MM.1S (cell line): ENCODE measurements around the gene SUGP1.

ENCODE experiments used
- DNase-seq: peaks from one replicate; pipeline ENCODE4 v3.0.0-alpha.2; 2015
- H2AFZ ChIP-seq: fragments of 300-600 bp; sonication (generic); 2 replicates; pipeline ENCODE4 v1.6.0; 2016; ENCODE audit warnings: antibody characterized with exemption, low read length
- H3F3A ChIP-seq: fragments of 300-600 bp; sonication (generic); 2 replicates; pipeline ENCODE4 v1.6.1; 2016; ENCODE audit warnings: mild to moderate bottlenecking, antibody characterized with exemption, low read length, moderate library complexity, mixed read lengths; ENCODE audit not compliant: insufficient read depth
- H3K27ac ChIP-seq: fragments of 300-600 bp; sonication (generic); 2 replicates; pipeline ENCODE4 v1.5.1; 2016; ENCODE audit warnings: mild to moderate bottlenecking, low read length
- H3K27me3 ChIP-seq: fragments of 300-600 bp; sonication (generic); replicated peaks from 2 replicates; pipeline ENCODE4 v1.6.0; 2016; ENCODE audit warnings: low read length; ENCODE audit not compliant: insufficient read depth
- H3K36me3 ChIP-seq: fragments of 300-600 bp; sonication (generic); replicated peaks from 2 replicates; pipeline ENCODE4 v1.6.1; 2016; ENCODE audit warnings: mild to moderate bottlenecking, low read length, mixed read lengths; ENCODE audit not compliant: insufficient read depth
- H3K4me1 ChIP-seq: fragments of 300-600 bp; sonication (generic); 2 replicates; pipeline ENCODE4 v1.6.1; 2016; ENCODE audit warnings: low read length, mixed read lengths
- H3K4me2 ChIP-seq: fragments of 300-600 bp; sonication (generic); 2 replicates; pipeline ENCODE4 v1.6.0; 2016; ENCODE audit warnings: low read depth, low read length
- H3K4me3 ChIP-seq: fragments of 300-600 bp; sonication (generic); 2 replicates; pipeline ENCODE4 v1.5.1; 2016; ENCODE audit warnings: low read length, mixed read lengths
- H3K79me2 ChIP-seq: fragments of 300-600 bp; sonication (generic); 2 replicates; pipeline ENCODE4 v1.6.1; 2016; ENCODE audit warnings: mixed run types, low read length, mixed read lengths
- H3K9ac ChIP-seq: fragments of 300-600 bp; sonication (generic); 2 replicates; pipeline ENCODE4 v1.6.1; 2016; ENCODE audit warnings: low read length, mixed read lengths
- H3K9me2 ChIP-seq: fragments of 300-600 bp; sonication (generic); replicated peaks from 2 replicates; pipeline ENCODE4 v1.6.1; 2016; ENCODE audit warnings: mild to moderate bottlenecking, low read length, mixed read lengths; ENCODE audit not compliant: insufficient read depth
- H3K9me3 ChIP-seq: fragments of 300-600 bp; sonication (generic); replicated peaks from 2 replicates; pipeline ENCODE4 v1.6.1; 2016; ENCODE audit warnings: mild to moderate bottlenecking, low read length, mixed read lengths; ENCODE audit not compliant: insufficient read depth
- H4K20me1 ChIP-seq: fragments of 300-600 bp; sonication (generic); 2 replicates; pipeline ENCODE4 v1.6.1; 2016; ENCODE audit warnings: mild to moderate bottlenecking, low read length, moderate library complexity, mixed read lengths; ENCODE audit not compliant: insufficient read depth
- EZH2 ChIP-seq: fragments of 300-600 bp; sonication (generic); optimal IDR thresholded peaks from 2 replicates; pipeline ENCODE3; 2017; ENCODE audit warnings: low read depth, mild to moderate bottlenecking, antibody characterized with exemption, low read length, mixed read lengths
- EZH2phosphoT487 ChIP-seq: fragments of 300-600 bp; sonication (generic); IDR thresholded peaks from 2 replicates; pipeline ENCODE4 v1.6.1; 2018; ENCODE audit warnings: antibody characterized with exemption, low read length
- TF ChIP-seq, protein P1 (sequence below): fragments of 300-600 bp; sonication (generic); IDR thresholded peaks from 2 replicates; pipeline ENCODE4 v1.5.1; 2016; ENCODE audit warnings: antibody characterized with exemption, low read length, mixed read lengths

The SUGP1 gene

DNA sequence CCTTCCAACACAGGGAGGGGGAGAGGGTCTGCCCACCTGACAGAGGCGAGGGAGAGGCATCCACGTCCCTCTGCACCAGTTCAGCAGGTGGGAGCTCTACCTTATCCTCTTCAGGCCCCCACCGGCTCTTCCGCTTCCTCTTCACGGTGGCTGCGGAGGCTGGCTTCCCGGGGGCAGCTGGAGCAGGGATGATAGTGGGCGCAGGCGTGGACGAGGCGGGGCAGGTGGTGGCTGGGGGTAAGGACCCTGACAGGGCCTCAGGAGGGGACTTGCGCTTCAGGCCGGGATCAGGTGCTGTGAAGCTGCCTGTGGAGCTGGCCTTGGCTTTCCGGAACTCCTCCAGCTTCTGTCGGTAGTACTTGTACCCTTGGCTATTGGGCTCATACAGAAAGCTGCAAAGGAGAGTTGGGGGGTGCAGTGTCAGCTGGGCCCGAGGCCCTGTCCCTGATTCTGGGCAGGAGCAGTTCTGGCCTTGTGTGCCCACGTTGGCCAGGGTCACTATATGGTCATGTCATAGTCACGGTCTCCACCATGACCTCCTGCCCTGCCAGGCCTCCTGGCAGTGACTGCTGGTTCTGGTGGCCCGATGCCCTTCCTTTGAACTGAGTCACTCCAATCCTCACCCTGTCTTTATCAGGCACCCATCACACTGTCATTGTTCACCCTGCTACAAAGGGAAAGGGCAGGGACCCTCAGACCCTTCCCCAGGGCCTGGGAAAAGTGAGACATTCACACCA, 23.2 kb downstream of the SUGP1 start:
- Histone ChIP-seq H3K4me1 (no peaks in the 10 kb centered on the region), H3K4me2 (no peak overlapping the region), H3K27me3 (no peaks in the 10 kb centered on the region), H3K36me3 (no peaks in the 10 kb centered on the region; the same call in 1 of the 2 replicates), H4K20me1 (no peaks in the 10 kb centered on the region), H3K27ac (no peak overlapping the region), H3K79me2 (no peaks in the 10 kb centered on the region), H2AFZ (no peak overlapping the region), H3F3A (no peaks in the 10 kb centered on the region), H3K9me3 (no peaks in the 10 kb centered on the region), H3K9me2 (no peaks in the 10 kb centered on the region), H3K4me3 (no peak overlapping the region), H3K9ac (no peak overlapping the region)
- DNase-seq, result no peak
- no peak for TF ChIP-seq EZH2
- TF ChIP-seq EZH2phosphoT487, result no peak
- TF ChIP-seq, protein P1, sequence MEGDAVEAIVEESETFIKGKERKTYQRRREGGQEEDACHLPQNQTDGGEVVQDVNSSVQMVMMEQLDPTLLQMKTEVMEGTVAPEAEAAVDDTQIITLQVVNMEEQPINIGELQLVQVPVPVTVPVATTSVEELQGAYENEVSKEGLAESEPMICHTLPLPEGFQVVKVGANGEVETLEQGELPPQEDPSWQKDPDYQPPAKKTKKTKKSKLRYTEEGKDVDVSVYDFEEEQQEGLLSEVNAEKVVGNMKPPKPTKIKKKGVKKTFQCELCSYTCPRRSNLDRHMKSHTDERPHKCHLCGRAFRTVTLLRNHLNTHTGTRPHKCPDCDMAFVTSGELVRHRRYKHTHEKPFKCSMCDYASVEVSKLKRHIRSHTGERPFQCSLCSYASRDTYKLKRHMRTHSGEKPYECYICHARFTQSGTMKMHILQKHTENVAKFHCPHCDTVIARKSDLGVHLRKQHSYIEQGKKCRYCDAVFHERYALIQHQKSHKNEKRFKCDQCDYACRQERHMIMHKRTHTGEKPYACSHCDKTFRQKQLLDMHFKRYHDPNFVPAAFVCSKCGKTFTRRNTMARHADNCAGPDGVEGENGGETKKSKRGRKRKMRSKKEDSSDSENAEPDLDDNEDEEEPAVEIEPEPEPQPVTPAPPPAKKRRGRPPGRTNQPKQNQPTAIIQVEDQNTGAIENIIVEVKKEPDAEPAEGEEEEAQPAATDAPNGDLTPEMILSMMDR, result no peak

DNA sequence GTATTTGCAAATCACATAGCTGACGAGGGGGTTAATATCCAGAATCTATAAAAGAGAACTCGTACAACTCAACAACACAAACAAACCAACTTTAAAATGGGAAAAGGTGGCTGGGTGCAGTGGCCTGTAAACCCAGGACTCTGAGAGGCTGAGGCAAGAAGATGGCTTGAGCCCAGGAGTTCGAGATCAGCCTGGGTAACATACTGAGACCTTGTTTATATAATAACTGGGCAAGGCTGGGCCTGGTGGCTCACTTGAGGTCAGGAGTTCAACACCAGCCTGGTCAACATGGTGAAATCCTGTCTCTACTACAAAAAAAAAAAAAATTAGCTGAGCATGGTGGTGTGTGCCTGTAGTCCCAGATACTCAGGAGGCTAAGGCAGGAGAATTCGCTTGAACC, 25.4 kb downstream of the SUGP1 start:
- H3K9ac ChIP-seq, result no peak overlapping the region
- no peak for DNase-seq
- H3F3A ChIP-seq, result no peaks in the 10 kb centered on the region
- no peaks in the 10 kb centered on the region for H3K4me1 ChIP-seq
- H3K4me3 ChIP-seq, result no peak overlapping the region
- H3K36me3 ChIP-seq, result no peaks in the 10 kb centered on the region
- no peaks in the 10 kb centered on the region for H3K27me3 ChIP-seq
- H3K9me3 ChIP-seq, result no peaks in the 10 kb centered on the region
- no peak overlapping the region for H2AFZ ChIP-seq
- TF ChIP-seq EZH2phosphoT487, result no peak
- TF ChIP-seq EZH2, result no peak
- TF ChIP-seq, protein P1, result no peak
- no peak overlapping the region for H3K4me2 ChIP-seq
- no peaks in the 10 kb centered on the region for H3K79me2 ChIP-seq
- H3K27ac ChIP-seq, result no peak overlapping the region
- H3K9me2 ChIP-seq, result no peaks in the 10 kb centered on the region
- no peaks in the 10 kb centered on the region for H4K20me1 ChIP-seq

DNA sequence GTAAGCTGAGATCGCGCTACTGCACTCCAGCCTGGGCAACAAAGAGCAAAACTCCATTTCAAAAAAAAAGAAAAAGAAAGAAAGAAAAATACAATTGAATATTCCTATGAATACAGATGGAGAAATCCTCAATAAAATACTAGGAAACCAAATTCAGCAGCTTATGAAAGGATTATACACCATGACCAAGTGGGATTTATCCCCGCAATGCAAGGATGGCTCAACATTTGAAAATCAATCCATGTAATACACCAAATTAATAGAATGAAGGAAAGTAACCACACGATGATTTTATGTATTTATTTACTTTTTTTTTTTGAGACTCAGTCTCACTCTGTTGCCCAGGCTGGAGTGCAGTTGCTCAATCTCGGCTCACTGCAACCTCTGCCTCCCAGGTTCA, 27.7 kb downstream of the SUGP1 start:
- Histone ChIP-seq H3K79me2 (no peaks in the 10 kb centered on the region), H3K9me3 (no peaks in the 10 kb centered on the region), H3K27me3 (no peaks in the 10 kb centered on the region), H3K4me3 (no peak overlapping the region), H4K20me1 (no peaks in the 10 kb centered on the region), H2AFZ (no peak overlapping the region), H3K4me2 (no peak overlapping the region), H3F3A (no peaks in the 10 kb centered on the region), H3K4me1 (no peaks in the 10 kb centered on the region), H3K36me3 (no peaks in the 10 kb centered on the region), H3K9me2 (no peaks in the 10 kb centered on the region), H3K9ac (no peak overlapping the region), H3K27ac (no peak overlapping the region)
- TF ChIP-seq EZH2phosphoT487 (no peak), EZH2 (no peak)
- TF ChIP-seq, protein P1, result no peak
- DNase-seq, result no peak
